Cerebellar nuclear complex (tissue), 1 donor: ENCODE data around the gene CCL26.
"Not testable (repeated sequence)": the region's sequence is repeated elsewhere in the genome, so short reads cannot be mapped to it uniquely, and the experiment has no call there.

ENCODE experiments used
- DNase-seq, 2 experiments: peaks; one replicate each; lab custom pipeline; 2025; lab: John Stamatoyannopoulos, UW

The CCL26 gene

DNA sequence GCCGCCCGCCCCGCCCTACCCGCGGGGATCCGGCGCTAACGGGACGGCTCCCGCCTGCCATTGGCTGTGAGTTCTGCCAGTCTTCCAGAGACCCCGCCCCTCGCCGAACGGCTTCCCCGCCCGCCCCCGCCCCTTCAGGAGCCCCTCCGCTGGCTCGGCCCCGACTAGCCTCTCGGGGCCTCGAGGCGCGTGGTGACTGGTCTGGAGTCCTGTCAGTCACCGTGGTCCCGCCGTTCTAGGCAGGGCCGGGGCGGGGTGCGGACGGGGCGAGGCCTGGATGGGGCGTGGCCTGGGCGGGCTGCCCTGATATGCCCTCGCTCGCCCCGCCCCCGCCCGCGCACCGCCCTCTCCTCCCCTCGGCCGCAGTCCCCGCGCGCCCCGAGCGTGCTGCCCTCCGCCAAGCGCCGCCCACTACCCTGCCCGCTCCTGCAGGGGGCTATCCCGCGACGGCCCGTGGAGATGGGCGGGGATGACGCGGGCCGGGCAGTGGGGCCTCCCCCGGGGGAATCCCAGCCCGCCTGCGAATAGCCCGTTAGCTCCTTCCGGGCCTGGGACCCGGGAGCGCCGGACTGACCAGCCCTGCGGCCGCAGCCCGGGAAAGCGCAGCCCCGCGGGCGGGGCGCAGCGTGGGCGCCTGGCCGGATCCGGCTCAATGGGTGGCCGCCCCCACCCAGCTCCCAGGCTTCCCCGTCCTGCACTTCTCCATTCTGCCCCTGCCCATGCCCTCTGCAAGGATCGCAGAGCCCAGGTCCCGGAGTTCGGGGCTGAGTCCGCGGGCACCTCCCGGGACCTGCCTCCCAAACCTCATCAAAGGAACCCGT, 32.8 kb downstream of the CCL26 start:
- DNase-seq: peak; percentile 96 to 97

DNA sequence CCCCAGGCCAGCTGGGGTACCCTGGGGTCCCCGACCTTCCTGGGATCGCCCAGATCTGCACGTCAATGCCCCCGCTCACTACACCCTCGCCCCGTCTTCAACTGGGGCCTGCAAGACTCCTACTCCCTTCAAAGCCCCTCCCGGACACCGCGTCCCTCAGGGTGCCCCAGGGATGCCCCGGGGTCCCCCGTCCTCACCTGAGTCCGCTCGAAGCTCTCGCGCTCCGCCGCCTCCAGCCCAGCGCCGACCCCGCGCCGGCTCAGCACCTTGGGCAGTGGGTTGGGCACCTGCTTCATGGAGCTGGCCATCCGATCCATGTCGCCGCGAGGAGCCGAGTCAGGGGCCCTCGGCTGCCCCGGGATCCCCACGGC, 33.4 kb downstream of the CCL26 start, which contains the start of gene HIP1:
Gene HIP1, minus strand, starts transcription at position 338 of the 371 bp plus-strand sequence. Its CDS starts 21 bp downstream, at position 317.
- no peak for DNase-seq

DNA sequence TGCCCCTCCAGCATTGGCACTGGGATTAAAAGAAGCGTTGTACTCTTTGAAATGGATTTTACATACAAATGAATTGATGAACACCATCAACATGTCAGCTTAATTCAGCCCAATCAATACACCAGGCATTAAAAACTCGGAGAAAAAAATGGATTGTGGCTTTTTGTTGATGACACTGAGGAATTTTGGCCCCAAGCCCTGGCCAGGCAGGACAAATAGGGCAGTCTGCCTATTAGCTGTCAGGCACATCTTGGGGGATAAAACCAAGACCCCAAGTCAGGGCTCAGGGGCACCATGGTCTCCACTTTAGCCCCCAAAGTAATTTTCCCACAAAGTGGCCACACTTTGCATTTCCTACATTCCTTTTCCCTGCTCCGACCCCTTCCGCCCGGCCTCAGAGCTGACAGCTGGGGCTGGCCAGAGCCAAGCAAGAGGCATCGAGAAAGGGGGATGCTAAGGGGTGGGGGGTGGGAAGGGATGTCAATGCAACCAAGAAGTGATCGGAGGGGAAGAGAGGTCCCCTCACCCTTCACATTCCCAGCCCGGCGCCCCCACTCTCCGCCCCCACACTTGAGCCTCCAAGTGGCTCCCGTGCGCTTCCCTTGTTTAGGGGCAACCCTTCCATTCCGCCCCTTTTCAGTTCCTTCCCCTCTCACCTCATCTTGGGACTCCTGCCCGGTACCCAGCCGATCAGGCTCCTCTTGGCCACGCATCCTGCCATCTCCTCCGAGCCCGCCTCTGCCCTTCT, 34.0 kb downstream of the CCL26 start:
- DNase-seq: no peak

DNA sequence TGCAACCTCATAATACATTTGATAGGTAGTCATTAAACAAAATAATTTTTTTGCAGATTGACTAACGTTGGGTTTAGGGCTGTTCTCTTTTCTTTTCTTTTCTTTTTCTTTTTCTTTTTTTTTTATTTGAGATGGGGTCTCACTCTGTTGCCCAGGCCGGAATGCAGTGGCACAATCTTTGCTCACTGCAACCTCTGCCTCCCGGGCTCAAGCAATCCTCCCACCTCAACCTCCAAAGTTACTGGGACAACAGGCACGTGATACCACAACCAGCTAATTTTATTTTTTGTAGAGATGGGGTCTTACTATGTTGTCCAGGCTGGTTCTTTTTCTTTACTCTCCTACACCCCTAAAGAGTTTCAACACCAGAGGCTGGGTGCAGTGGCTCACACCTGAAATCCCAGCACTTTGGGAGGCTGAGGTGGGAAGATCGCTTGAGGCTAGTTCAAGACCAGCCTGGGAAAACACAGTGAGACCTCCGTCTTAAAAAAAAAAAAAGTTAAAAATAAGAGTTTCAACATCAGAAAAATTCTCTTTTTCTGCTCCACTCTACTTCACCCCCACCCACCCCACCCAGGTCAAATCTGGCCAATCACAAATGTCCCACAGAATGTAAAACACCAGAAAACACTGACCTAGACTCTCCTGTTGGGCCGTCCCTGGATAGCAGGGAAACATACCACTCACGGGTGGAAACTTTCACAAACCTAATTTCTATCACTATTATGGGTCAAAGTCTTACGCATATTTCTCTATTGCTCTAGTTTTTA, 36.2 kb downstream of the CCL26 start:
- DNase-seq: no peak

DNA sequence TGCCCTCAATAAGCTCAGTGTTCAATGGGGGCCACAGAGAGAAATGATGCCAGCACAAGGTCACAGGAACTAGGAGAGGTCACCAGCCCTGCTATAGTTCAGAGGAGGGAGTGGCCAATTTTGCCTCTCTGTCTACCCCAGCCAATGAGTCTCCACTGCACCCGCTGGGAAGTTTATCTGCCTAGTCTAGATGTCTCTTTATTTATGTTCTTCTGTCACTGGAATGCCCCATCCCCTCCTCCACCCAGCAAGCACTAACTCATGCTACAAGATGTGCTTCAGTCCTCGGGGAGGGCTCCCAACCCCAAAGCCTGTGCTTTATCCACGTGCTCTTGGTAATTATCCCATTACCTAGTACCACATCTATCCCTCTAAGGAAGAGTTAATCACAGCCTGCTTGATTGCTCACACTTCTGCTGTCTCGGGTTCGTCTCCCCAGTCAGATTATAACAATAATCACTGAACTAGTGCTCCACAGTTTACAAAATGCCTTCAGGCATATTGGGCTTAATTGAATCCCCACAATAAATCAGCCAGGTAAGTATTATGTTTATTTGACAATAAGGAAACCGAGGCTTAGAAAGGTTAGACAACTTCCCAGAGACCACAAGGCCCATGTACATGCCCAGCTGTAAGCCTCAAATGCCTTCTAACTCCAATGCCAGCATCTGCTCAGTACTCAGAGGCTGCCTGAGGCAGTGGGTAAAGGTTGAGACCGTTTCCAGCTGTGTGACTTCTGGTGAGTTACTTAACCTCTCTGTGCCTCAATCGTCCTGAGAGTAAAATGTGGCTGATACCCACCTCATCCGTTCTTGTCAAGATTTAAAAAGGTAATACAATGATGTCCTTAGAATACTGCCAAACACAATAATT, 37.2 kb downstream of the CCL26 start:
- DNase-seq: no peak

DNA sequence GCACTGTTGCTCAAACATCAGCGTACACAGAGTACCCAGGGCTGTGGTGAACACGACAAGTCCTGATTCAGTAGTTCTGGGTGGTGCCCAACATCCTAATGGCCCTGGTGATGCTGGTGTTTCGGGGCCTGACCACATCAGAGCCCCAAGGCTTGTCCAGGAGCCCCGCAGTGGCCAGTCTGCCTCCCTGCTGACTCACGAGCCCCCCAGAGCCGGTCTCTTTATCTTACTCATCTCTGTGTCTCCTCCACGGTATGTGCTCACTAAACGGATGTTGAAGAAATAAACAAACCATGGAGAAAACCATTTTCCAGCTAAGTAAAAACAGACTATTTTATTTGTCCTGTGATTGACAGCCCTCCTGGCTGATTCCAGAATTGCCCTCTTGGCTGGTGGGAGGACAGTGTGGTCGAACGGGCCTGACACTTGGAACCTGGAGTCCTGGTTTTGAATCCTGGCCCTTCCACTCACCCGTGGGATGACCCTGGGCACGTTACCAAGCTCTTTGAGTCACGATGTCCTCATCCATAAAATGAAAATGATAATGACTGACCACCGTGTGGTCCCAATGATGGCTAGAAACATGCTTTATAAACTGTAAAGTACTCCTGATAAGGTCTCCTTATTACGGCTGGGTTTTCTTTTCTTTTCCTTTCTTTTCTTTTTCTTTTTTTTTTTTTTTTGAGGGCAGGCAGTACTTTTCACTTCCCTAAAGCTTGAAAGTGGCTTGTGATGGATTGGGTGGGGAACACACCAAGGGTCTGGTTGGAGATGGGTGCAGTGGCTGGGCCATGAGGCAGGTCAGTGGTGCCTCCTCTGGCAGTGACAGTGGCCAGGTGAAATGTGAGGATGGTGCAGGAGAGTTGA, 39.0 kb downstream of the CCL26 start:
- DNase-seq: no peak

DNA sequence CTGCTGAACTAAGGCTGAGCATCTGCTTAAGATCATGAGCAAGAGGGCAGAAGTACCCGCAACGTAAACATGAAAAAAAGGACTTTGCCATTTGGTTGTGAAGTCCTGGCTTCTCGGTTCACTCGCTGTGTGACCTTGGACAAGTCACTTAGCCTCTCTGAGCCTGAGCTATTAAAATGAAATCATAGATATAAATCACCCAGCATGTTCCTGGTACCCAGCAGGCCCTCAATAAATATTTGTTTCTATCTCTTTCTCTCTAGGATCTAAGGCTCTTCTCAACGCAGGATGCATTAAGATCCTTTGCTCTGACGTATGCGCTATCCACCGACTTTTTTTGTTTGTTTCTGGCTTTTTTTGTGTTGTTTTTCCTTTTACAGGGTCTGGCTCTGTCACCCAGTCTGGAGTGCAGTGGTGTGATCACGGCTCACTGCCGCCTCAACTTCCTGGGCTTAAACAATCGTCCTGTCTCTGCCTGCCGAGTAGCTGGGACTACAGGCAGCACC, 39.9 kb downstream of the CCL26 start:
- no peak for DNase-seq

DNA sequence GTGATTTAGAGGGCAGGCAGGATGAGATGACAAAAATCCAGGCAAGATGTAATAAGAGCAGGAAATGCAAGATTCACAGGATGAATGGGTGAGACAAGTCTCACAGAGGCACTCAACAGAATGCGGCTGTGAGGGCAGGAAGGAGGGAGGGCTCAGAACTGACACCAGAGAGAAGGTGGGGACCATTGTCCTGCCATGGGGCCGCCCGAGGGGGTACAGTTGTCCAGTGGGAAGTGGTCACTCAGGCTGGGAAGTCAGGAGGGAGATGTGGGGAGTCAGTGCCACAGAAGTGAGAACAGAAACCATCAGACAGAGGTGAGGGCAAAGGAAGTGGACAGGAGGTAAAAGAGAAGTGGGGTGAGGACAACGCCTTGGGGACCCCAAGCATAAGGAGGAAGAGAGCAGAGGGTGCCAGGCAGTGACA, 42.1 kb downstream of the CCL26 start:
- no peak for DNase-seq

DNA sequence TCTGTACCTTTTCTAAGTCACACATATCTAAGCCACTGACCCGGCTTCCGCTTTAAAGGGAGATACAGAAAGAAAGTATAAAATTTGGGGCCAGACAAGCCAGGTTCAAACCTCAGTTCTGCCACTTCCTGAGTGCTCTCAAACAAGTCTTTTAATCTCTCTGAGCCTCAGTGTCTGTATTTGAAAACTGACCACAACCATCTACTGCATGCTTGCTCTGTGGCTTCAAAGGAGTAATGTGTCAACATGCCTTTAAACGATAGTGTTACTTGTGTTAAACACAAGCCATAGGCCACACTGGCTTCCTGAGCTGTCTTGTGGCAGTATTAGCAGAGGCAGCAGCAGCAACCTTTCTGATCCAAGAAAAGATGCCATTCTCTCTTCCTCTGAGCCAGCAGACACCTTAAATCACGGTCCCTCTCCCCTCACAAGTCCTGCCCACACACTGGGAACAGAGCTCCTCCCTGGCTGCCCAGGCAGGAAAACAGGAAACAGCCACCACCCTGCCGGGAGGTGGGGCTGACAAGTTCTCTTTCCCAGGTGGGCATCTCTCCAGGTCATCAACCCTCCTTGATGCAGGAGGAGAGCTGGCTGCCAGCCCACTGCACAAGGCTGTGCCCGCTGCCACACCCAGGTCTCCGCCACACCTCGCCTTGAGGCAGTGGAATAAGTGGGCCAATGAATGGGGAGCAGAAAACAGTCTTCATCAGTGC, 44.0 kb downstream of the CCL26 start:
- DNase-seq: no peak

DNA sequence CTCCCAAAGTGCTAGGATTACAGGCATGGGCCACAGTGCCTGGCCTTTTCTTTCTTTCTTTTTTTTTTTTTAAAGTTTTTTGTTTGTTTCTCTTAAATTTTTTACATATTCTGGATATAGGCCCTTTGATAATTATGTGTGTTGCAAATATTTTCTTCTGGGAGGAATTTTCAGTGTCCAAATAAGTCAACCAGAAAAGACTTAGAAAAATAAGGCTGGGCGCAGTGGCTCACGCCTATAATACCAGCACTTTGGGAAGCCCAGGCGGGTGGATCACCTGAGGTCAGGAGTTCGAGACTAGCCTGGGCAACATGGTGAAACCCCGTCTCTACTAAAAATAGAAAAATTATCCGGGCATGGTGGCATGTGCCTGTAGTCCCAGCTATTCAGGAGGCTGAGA, 44.7 kb downstream of the CCL26 start:
- not testable (repeated sequence) for DNase-seq

DNA sequence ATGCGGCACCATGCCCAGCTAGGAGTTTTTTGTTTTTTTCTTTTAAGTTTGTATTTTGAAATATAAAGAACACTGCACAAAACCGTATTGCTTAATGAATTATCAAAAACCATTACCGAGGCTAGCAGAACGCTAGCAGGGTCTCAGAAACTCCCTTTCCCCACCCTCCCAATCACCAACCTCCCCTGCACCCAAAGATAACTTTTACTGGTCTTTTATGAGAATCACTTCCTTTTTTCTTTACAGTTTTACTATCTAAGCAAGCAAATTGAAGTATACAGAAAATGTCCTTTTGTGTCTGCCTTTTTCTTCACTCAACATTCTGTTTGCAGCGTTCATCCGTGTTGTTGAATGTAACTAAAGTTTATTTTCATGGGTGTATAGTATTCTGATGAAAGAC, 46.7 kb downstream of the CCL26 start:
- no peak for DNase-seq

DNA sequence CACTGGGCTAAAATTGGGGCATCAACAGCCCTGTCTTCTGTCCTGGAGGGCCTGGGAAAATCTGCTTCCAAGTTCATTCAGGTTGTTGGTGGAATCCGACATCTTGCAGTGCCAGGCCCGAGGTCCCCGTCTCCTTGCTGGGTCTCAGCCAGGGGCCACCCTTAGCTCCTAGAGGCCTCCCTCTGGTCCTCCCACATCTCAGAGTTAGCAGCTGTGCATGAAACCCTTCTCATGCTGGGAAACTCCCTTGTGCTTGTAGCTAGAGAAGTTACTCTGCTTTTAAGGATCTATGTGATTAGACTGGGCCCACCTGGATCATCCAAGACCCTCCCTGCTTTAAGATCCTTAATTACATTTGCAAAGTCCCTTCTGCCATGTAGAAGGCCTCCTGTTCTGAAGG, 48.6 kb downstream of the CCL26 start:
- DNase-seq: no peak

DNA sequence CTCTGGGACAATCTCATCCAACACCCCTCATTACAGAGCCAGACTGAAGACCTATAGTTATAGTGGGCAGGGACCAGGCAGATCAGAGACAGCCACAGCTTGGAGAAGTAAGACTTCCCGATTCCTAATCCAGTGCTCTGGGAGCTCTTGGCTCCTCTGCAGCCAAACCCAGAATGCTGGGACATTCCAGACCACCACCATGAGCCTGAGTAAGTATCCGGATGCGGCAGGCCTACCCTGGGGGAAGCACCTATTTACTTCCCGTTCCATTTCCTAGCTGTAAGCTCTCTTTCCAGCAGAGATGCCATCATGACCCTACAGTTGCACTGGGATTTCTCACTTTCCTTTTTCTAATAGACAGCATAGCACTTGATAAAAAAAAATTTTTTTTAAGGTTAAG, 49.6 kb downstream of the CCL26 start:
- DNase-seq: no peak

DNA sequence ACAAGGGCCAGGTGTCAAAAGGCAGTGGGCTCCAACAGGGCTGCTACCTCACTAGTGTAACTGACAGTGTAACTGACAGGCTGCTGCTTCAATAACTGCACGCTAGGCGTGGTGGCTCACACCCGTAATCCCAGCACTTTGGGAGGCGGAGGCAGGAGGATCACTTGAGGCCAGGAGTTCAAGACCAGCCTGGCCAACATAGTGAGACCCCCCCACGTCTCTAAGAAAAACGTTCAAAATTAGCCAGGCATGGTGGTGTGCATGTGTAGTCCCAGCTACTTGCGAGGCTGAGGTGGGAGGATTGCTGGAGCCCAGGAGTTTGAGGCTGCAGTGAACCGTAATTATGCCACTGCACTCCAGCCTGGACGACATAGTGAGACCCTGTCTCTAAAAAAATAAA, 50.1 kb downstream of the CCL26 start:
- DNase-seq: not testable (repeated sequence)

DNA sequence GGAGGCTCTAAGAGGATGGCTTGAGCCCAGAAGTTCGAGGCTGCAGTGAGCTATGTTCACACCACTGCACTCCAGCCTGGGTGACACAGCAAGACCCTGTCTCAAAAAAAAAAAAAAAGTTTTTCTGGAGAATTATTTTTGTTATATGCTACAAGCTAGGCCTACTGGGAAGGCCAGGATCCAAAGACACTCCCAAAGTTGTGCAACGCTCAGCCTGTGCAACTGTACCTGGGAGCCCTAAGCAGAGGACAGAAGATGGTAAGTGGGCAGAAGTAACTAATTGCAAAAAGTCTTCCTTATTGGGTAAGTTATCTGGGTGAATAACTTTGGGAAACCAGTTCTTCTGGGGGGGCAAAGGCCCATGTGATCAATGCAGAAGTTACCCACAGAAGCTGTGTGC, 50.6 kb downstream of the CCL26 start:
- DNase-seq: no peak

DNA sequence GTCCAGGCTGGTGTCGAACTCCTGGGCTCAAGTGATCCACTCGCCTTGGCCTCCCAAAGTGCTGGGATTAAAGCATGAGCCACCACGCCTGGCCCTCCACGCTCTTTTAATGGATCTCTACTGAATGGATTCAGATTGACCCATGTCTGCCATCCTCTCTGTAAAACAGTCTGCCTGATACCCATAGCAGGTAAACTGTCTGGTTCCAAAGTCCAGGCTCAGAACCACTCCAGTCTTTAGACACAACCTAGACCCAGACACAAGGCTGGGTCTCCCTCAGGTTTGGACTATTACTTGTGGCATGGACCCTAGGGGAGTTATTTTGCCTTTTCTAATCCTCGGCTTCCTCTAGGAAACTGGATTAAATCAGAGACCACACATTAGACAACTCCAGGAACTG, 52.4 kb downstream of the CCL26 start:
- DNase-seq: no peak
